MCF 10A (cell line): ENCODE measurements around the gene AMH. TPM values are rescaled to one million over a fixed set of nuclear protein-coding genes. Genes with fewer than 3 reads are reported as not detected.

Experiments used
- BruUV-seq: library from RNA; stranded (reverse); fragments of 400-500 nt; replicated peaks from 2 replicates; lab custom pipeline; 2021; lab: Mats Ljungman, UMichigan
- CTCF ChIA-PET: fragments of 300-600 bp; sonication (Branson Sonifier 250); formaldehyde crosslinking; extraction: SDS; loops from one replicate; lab custom pipeline; 2021; ENCODE audit warnings: antibody characterized with exemption, inconsistent platforms; lab: Yijun Ruan, JAX
- POLR2A ChIA-PET: fragments of 300-600, 350-650 bp; sonication (Branson Sonifier 250); formaldehyde crosslinking; extraction: SDS; loops from one replicate; lab custom pipeline; 2020; ENCODE audit warnings: antibody characterized with exemption, inconsistent platforms; lab: Yijun Ruan, JAX
- DNase-seq: peaks from one replicate; pipeline ENCODE4 v3.0.0-alpha.2; 2018; ENCODE audit not compliant: unreplicated experiment
- H3K27ac Mint-ChIP-seq: one replicate; pipeline ENCODE4 v1.8.0; 2022; ENCODE audit warnings: mild to moderate bottlenecking, low read depth, mixed read lengths; ENCODE audit not compliant: unreplicated experiment
- H3K27me3 Mint-ChIP-seq: one replicate; pipeline ENCODE4 v1.8.0; 2022; ENCODE audit warnings: mixed read lengths; ENCODE audit not compliant: insufficient read depth, unreplicated experiment
- H3K36me3 Mint-ChIP-seq: one replicate; pipeline ENCODE4 v1.8.0; 2022; ENCODE audit warnings: mild to moderate bottlenecking, moderate library complexity, mixed read lengths; ENCODE audit not compliant: insufficient read depth, unreplicated experiment
- H3K4me1 Mint-ChIP-seq: one replicate; pipeline ENCODE4 v1.8.0; 2022; ENCODE audit warnings: mixed read lengths; ENCODE audit not compliant: insufficient read depth, unreplicated experiment
- H3K4me3 Mint-ChIP-seq: one replicate; pipeline ENCODE4 v1.8.0; 2022; ENCODE audit warnings: mild to moderate bottlenecking, moderate library complexity, mixed read lengths; ENCODE audit not compliant: unreplicated experiment
- H3K9me3 Mint-ChIP-seq: one replicate; pipeline ENCODE4 v1.8.0; 2022; ENCODE audit warnings: mixed read lengths; ENCODE audit not compliant: unreplicated experiment
- intact Hi-C: fragments of 100-400 bp; cut with micrococcal nuclease; formaldehyde crosslinking; loops from 2 replicates; pipeline ENCODE4 v1.14.1; 2022
- total RNA-seq: library from RNA; stranded (reverse); gene quantifications from 2 replicates; pipeline ENCODE4 v1.2.3, GENCODE V29; 2022
- TF ChIP-seq, protein P1 (sequence below): fragments of 200-600 bp; IDR thresholded peaks from one replicate; pipeline ENCODE4 v1.8.0; 2022; ENCODE audit warnings: antibody characterized with exemption, mild to moderate bottlenecking; ENCODE audit not compliant: unreplicated experiment

The AMH gene
- total RNA-seq, 1 experiment from 2014 or later: 11.9 TPM

DNA sequence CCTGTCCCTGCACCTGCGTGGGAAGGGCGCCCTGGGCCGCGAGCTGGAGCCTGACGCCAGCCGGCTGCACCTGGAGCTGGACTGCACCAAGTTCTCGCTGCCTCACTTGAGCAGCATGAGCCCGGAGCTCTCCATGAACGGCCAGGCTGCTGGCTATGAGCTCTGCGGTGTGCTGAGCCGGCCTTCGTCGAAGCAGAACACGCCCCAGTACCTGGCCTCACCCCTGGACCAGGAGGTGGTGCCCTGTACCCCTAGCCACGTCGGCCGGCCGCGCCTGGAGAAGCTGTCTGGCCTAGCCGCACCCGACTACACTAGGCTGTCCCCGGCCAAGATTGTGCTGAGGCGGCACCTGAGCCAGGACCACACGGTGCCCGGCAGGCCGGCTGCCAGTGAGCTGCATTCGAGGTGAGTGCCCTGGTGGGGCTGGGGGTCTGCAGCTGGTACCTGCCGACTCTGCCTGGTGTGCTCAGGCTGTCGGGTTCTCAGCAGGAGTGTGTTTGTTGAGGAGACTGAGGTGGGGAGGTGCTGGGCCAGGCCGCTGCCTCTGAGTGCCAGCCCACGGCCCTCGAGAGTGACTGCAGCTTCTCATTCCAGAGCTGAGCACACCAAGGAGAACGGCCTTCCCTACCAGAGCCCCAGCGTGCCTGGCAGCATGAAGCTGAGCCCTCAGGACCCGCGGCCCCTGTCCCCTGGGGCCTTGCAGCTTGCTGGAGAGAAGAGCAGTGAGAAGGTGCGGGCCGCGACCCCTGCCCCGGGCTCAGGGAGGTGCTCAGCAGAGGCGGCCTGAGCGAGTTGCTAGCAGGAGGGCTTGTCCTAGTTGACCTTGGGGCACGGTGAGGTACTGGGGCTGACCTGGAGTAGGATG lies 32.5 kb upstream of the AMH start:
- ChIA-PET CTCF (interaction anchor here (1.3 kb wide), 1 partner anchor 13 kb away, joined by 3 read pairs; no protein-coding TSS in a partner anchor), POLR2A (interaction anchor here (0.6 to 1.2 kb wide), 4 partner anchors 19 to 1372 kb away, joined by 3 to 4 read pairs (median 3); no protein-coding TSS in a partner anchor)
- Mint-ChIP-seq H3K4me1 (peaks cover 6% of the 10 kb centered on the region), H3K4me3 (no peak overlapping the region), H3K36me3 (peaks cover 63% of the 10 kb centered on the region), H3K27ac (no peak overlapping the region), H3K27me3 (no peaks in the 10 kb centered on the region), H3K9me3 (no peaks in the 10 kb centered on the region)
- no TSS peak for BruUV-seq
- TF ChIP-seq, protein P1, sequence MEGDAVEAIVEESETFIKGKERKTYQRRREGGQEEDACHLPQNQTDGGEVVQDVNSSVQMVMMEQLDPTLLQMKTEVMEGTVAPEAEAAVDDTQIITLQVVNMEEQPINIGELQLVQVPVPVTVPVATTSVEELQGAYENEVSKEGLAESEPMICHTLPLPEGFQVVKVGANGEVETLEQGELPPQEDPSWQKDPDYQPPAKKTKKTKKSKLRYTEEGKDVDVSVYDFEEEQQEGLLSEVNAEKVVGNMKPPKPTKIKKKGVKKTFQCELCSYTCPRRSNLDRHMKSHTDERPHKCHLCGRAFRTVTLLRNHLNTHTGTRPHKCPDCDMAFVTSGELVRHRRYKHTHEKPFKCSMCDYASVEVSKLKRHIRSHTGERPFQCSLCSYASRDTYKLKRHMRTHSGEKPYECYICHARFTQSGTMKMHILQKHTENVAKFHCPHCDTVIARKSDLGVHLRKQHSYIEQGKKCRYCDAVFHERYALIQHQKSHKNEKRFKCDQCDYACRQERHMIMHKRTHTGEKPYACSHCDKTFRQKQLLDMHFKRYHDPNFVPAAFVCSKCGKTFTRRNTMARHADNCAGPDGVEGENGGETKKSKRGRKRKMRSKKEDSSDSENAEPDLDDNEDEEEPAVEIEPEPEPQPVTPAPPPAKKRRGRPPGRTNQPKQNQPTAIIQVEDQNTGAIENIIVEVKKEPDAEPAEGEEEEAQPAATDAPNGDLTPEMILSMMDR: no peak
- DNase-seq: no peak
- intact Hi-C loops: no loop called here

DNA sequence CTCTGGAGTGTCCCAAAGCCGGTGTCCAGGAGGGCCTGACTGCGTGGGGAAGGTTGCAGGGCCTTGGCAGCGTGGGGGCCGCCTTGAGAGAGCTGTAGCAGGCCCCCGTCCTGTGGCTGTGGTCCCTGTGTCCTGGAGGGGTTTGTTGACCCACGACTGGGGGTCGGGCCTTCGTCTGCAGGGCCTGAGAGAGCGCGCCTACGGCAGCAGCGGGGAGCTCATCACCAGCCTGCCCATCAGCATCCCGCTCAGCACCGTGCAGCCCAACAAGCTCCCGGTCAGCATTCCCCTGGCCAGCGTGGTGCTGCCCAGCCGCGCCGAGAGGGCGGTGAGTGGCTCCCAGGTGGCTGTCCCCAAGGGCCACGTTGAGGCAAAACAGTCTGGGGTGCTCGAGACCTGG lies 31.5 kb upstream of the AMH start:
- ChIA-PET POLR2A (interaction anchor here (0.6 kb wide), 1 partner anchor 32 kb away, joined by 3 read pairs; no protein-coding TSS in a partner anchor), CTCF (no interaction called here)
- H3K27me3 Mint-ChIP-seq: no peaks in the 10 kb centered on the region
- H3K27ac Mint-ChIP-seq: no peak overlapping the region
- no TSS peak for BruUV-seq
- DNase-seq: no peak
- TF ChIP-seq, protein P1: no peak
- H3K36me3 Mint-ChIP-seq: peaks cover 57% of the 10 kb centered on the region
- H3K4me3 Mint-ChIP-seq: no peak overlapping the region
- no peaks in the 10 kb centered on the region for H3K9me3 Mint-ChIP-seq
- peaks cover 6% of the 10 kb centered on the region for H3K4me1 Mint-ChIP-seq
- intact Hi-C loops: no loop called here

DNA sequence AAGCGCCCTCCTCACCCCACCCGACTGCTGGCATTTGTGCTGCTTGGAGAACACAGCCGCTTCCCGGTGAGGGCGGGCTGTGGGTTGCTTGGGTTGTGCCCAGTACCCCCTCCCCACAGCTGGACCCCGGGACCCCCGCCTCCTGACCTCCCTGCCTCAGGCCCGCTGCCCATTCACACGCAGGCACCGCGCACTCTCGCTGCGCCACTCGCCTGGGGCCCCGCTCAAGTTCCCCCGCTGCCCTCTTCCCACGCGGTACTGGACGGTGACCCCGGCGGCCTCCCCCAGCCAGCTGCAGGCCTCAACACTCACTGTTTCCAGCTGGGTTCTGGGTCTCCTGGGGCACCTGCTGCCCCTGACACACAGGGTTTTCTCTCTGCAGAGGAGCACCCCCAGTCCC lies 29.4 kb upstream of the AMH start:
- TF ChIP-seq, protein P1: no peak
- intact Hi-C loops: no loop called here
- no peak overlapping the region for H3K27ac Mint-ChIP-seq

DNA sequence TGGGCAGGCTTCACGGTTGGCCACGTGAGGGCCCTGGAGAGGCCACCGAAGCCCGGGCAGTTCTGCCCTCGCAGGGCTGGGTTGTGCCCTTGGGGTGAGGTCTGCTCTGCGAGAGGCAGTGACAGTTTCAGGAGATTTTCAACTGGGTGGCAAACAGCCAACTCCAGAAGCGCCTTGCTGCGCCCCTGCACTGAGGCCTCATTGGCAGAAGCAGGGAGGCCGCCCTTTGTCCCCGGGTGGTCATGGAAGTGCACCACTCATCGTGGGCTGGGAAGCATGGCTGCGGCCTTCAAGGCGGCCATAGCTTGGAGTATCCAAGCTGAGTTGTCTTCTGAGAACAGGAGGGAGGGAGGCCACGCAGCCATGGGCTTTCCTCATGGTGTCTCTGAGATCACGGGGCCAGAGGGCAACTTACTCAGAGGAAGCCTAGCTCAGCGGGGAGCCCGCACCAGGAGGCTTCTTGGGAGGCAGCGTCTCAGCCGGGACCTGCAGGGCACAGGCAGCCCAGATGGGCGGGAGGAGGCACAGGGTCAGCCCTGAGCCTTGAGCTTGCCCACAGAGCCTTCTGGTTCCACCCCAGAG lies 27.8 kb upstream of the AMH start:
- H3K36me3 Mint-ChIP-seq: peaks cover 65% of the 10 kb centered on the region
- intact Hi-C loops: no loop called here
- no peak overlapping the region for H3K27ac Mint-ChIP-seq
- POLR2A ChIA-PET: interaction anchor here (0.7 kb wide), 1 partner anchor 46 kb away, joined by 3 read pairs; no protein-coding TSS in a partner anchor
- no peak for DNase-seq
- H3K4me3 Mint-ChIP-seq: no peak overlapping the region
- CTCF ChIA-PET: interaction anchor here (0.6 to 1.0 kb wide), 2 partner anchors 28 to 68 kb away, joined by 3 read pairs; no protein-coding TSS in a partner anchor
- no peaks in the 10 kb centered on the region for H3K9me3 Mint-ChIP-seq
- H3K27me3 Mint-ChIP-seq: no peaks in the 10 kb centered on the region
- TF ChIP-seq, protein P1: no peak
- no peaks in the 10 kb centered on the region for H3K4me1 Mint-ChIP-seq
- no TSS peak for BruUV-seq

More for the DNA sequence above, 29.4 kb upstream of the AMH start:
- no peak for DNase-seq
- POLR2A ChIA-PET: no interaction called here
- CTCF ChIA-PET: no interaction called here
- Mint-ChIP-seq H3K9me3 (no peaks in the 10 kb centered on the region), H3K27me3 (no peaks in the 10 kb centered on the region), H3K4me3 (no peak overlapping the region), H3K4me1 (no peaks in the 10 kb centered on the region), H3K36me3 (peaks cover 68% of the 10 kb centered on the region)
- no TSS peak for BruUV-seq
